Mesendoderm (in vitro differentiated cells): ENCODE results near the gene CLSTN3.
"Not testable (repeated sequence)": the region's sequence is repeated elsewhere in the genome, so short reads cannot be mapped to it uniquely, and the experiment has no call there.

ENCODE experiments used
- DNase-seq: peaks from one replicate; pipeline ENCODE4 v3.0.0; 2013
- H2AK5ac ChIP-seq: 2 replicates; pipeline ENCODE4 v1.6.1; 2013; ENCODE audit warnings: low read length, inconsistent platforms
- H2BK120ac ChIP-seq: 2 replicates; pipeline ENCODE4 v1.6.1; 2013; ENCODE audit warnings: low read depth, mild to moderate bottlenecking, low read length, moderate library complexity, mixed read lengths
- H2BK15ac ChIP-seq: replicated peaks from 2 replicates; pipeline ENCODE4 v1.6.1; 2013; ENCODE audit warnings: low read depth, mild to moderate bottlenecking, moderate library complexity
- H2BK5ac ChIP-seq: 2 replicates; pipeline ENCODE4 v1.6.1; 2013; ENCODE audit warnings: low read length, inconsistent platforms
- H3K18ac ChIP-seq: 2 replicates; pipeline ENCODE4 v1.6.1; 2013; ENCODE audit warnings: mild to moderate bottlenecking, low read length, mixed read lengths
- H3K23ac ChIP-seq: one replicate; pipeline ENCODE4 v1.6.1; 2013; ENCODE audit warnings: low read length
- H3K27ac ChIP-seq: 2 replicates; pipeline ENCODE4 v1.5.1; 2013; ENCODE audit warnings: low read depth, mild to moderate bottlenecking, inconsistent platforms, low read length, moderate library complexity
- H3K27me3 ChIP-seq: 2 replicates; pipeline ENCODE4 v1.6.1; 2013; ENCODE audit warnings: low read length, control low read depth, mild to moderate bottlenecking, inconsistent platforms; ENCODE audit not compliant: insufficient read depth, poor library complexity
- H3K36me3 ChIP-seq: 2 replicates; pipeline ENCODE4 v1.6.1; 2013; ENCODE audit warnings: low read length, inconsistent platforms; ENCODE audit not compliant: control insufficient read depth, insufficient read depth
- H3K4ac ChIP-seq: one replicate; pipeline ENCODE4 v1.6.1; 2013; ENCODE audit warnings: low read depth, mild to moderate bottlenecking, low read length, moderate library complexity
- H3K4me1 ChIP-seq: 2 replicates; pipeline ENCODE4 v1.6.1; 2013; ENCODE audit warnings: low read depth, low read length, inconsistent platforms; ENCODE audit not compliant: control insufficient read depth
- H3K4me2 ChIP-seq: 2 replicates; pipeline ENCODE4 v1.6.1; 2013; ENCODE audit warnings: low read length
- H3K4me3 ChIP-seq: 2 replicates; pipeline ENCODE4 v1.5.1; 2013; ENCODE audit warnings: mild to moderate bottlenecking, low read length
- H3K56ac ChIP-seq: one replicate; pipeline ENCODE4 v1.6.1; 2013; ENCODE audit warnings: low read length
- H3K79me1 ChIP-seq: 2 replicates; pipeline ENCODE4 v1.6.1; 2013; ENCODE audit warnings: low read length, inconsistent platforms
- H3K79me2 ChIP-seq: 2 replicates; pipeline ENCODE4 v1.6.1; 2013; ENCODE audit warnings: mild to moderate bottlenecking, low read length; ENCODE audit not compliant: control insufficient read depth, insufficient read depth
- H3K9ac ChIP-seq: 2 replicates; pipeline ENCODE4 v1.6.1; 2013; ENCODE audit warnings: low read length, inconsistent platforms
- H4K5ac ChIP-seq: one replicate; pipeline ENCODE4 v1.6.1; 2013; ENCODE audit warnings: low read length
- H4K8ac ChIP-seq: one replicate; pipeline ENCODE4 v1.6.1; 2013; ENCODE audit warnings: low read depth, mild to moderate bottlenecking, control low read depth, low read length, moderate library complexity
- WGBS: extraction: QIAGEN DNeasy Blood & Tissue Kit; methylation state at CpG from one replicate; pipeline ENCODE4 v1.1.7; 2013; ENCODE audit warnings: low lambda C conversion rate, missing lambda C conversion rate; ENCODE audit not compliant: insufficient coverage; ENCODE audit errors: extremely low coverage; 5-methylcytosine and 5-hydroxymethylcytosine counted together

CLSTN3 gene

GRCh38 chr12:7107181-7107580 lies 23.0 kb upstream of the CLSTN3 start:
- H2BK5ac ChIP-seq, H3K9ac ChIP-seq, H3K4ac ChIP-seq, H3K56ac ChIP-seq, H3K18ac ChIP-seq, DNase-seq, H3K27ac ChIP-seq, H3K4me1 ChIP-seq, H3K79me2 ChIP-seq, H3K79me1 ChIP-seq, H3K27me3 ChIP-seq, H3K23ac ChIP-seq, H3K4me3 ChIP-seq, H3K36me3 ChIP-seq, H2BK15ac ChIP-seq, H4K5ac ChIP-seq, H4K8ac ChIP-seq, H2AK5ac ChIP-seq, H3K4me2 ChIP-seq, H2BK120ac ChIP-seq: not testable (repeated sequence)
- no CpG with 5 or more reads among the region's 5 CpGs for WGBS

GRCh38 chr12:7107636-7108002 lies 22.6 kb upstream of the CLSTN3 start:
- WGBS, result no CpG with 5 or more reads among the region's 3 CpGs
- Histone ChIP-seq H3K4me2 (peak overlapping the region; percentile 88), H3K27me3 (no peaks in the 10 kb centered on the region), H2AK5ac (no peak overlapping the region), H3K79me1 (peaks cover 2% of the 10 kb centered on the region), H2BK5ac (no peak overlapping the region), H2BK15ac (no peak overlapping the region), H2BK120ac (no peak overlapping the region), H3K79me2 (no peaks in the 10 kb centered on the region), H4K8ac (no peak overlapping the region), H3K56ac (peak overlapping the region; percentile 99), H4K5ac (no peak overlapping the region), H3K4ac (peak overlapping the region; percentile 46), H3K4me1 (no peaks in the 10 kb centered on the region), H3K27ac (no peak overlapping the region), H3K36me3 (no peaks in the 10 kb centered on the region), H3K23ac (no peak overlapping the region), H3K18ac (peak overlapping the region; percentile 82), H3K9ac (peak overlapping the region; percentile 99), H3K4me3 (peak overlapping the region; percentile 90)
- peak; percentile 14 for DNase-seq

GRCh38 chr12:7108003-7108795 lies 22.0 kb upstream of the CLSTN3 start:
- peak overlapping the region; percentile 45 for H2AK5ac ChIP-seq
- no peak overlapping the region for H4K5ac ChIP-seq
- peak overlapping the region; percentile 99 for H3K56ac ChIP-seq
- no peaks in the 10 kb centered on the region for H3K79me2 ChIP-seq
- peak overlapping the region; percentile 82 for H3K18ac ChIP-seq
- no peak overlapping the region for H2BK15ac ChIP-seq
- H3K9ac ChIP-seq, result peak overlapping the region; percentile 99
- peak; percentile 91 for DNase-seq
- no peaks in the 10 kb centered on the region for H3K4me1 ChIP-seq
- H2BK5ac ChIP-seq, result peak overlapping the region; percentile 97
- no peak overlapping the region for H4K8ac ChIP-seq
- no peaks in the 10 kb centered on the region for H3K36me3 ChIP-seq
- H2BK120ac ChIP-seq, result peak overlapping the region; percentile 69
- H3K4ac ChIP-seq, result peak overlapping the region; percentile 75
- peak overlapping the region; percentile 85 for H3K23ac ChIP-seq
- peak overlapping the region; percentile 88 for H3K4me2 ChIP-seq
- no CpG with 5 or more reads among the region's 30 CpGs for WGBS
- H3K4me3 ChIP-seq, result peak overlapping the region; percentile 90
- peak overlapping the region; percentile 75 for H3K27ac ChIP-seq
- H3K27me3 ChIP-seq, result no peaks in the 10 kb centered on the region
- peaks cover 2% of the 10 kb centered on the region for H3K79me1 ChIP-seq

GRCh38 chr12:7108796-7109571 lies 21.2 kb upstream of the CLSTN3 start, which contains the start of gene C1RL:
Gene C1RL, minus strand, starts transcription at chr12:7109214. Its CDS starts 34 bp downstream, at chr12:7109180.
- peak within 1 kb of the TSS; percentile 82 for H3K18ac ChIP-seq
- peak within 1 kb of the TSS; percentile 99 for H3K9ac ChIP-seq
- no peak within 1 kb of the TSS for H4K5ac ChIP-seq
- peak within 1 kb of the TSS; percentile 91 for H3K4me2 ChIP-seq
- peak within 1 kb of the TSS; percentile 75 for H3K4ac ChIP-seq
- H3K4me3 ChIP-seq, result peak within 1 kb of the TSS; percentile 90
- no peaks in the 10 kb centered on the region for H3K4me1 ChIP-seq
- peak within 1 kb of the TSS; percentile 85 for H3K23ac ChIP-seq
- H2BK15ac ChIP-seq, result no peak within 1 kb of the TSS
- H3K27ac ChIP-seq, result peak within 1 kb of the TSS; percentile 75
- H3K56ac ChIP-seq, result peak within 1 kb of the TSS; percentile 99
- H3K36me3 ChIP-seq, result no peaks in the 10 kb centered on the region
- no peaks in the 10 kb centered on the region for H3K27me3 ChIP-seq
- no CpG with 5 or more reads among the region's 23 CpGs for WGBS
- peak within 1 kb of the TSS; percentile 97 for H2BK5ac ChIP-seq
- DNase-seq, result peak; percentile 92
- H2AK5ac ChIP-seq, result peak within 1 kb of the TSS; percentile 45
- no peak within 1 kb of the TSS for H4K8ac ChIP-seq
- H3K79me1 ChIP-seq, result peaks cover 2% of the 10 kb centered on the region
- no peaks in the 10 kb centered on the region for H3K79me2 ChIP-seq
- H2BK120ac ChIP-seq, result peak within 1 kb of the TSS; percentile 69

GRCh38 chr12:7109572-7109920 lies 20.6 kb upstream of the CLSTN3 start:
- no peak for DNase-seq
- Histone ChIP-seq H3K56ac (peak overlapping the region; percentile 80), H3K4me3 (no peak overlapping the region), H3K9ac (peak overlapping the region; percentile 54), H3K27ac (no peak overlapping the region), H3K23ac (no peak overlapping the region), H2BK120ac (no peak overlapping the region), H2AK5ac (no peak overlapping the region), H2BK5ac (no peak overlapping the region), H3K4me2 (no peak overlapping the region), H3K4ac (no peak overlapping the region), H3K79me1 (peaks cover 2% of the 10 kb centered on the region), H4K5ac (no peak overlapping the region), H3K18ac (no peak overlapping the region), H3K36me3 (no peaks in the 10 kb centered on the region), H3K79me2 (no peaks in the 10 kb centered on the region), H2BK15ac (no peak overlapping the region), H3K27me3 (no peaks in the 10 kb centered on the region), H4K8ac (no peak overlapping the region), H3K4me1 (no peaks in the 10 kb centered on the region)
- WGBS, result no CpG with 5 or more reads among the region's 5 CpGs
